Pericardium fibroblast (primary cell): ENCODE data around the gene LARP6. TPM values are rescaled to one million over a fixed set of nuclear protein-coding genes. Genes with fewer than 3 reads are reported as not detected.

Experiments
- total RNA-seq: library from RNA; depleted of rRNA; stranded (reverse); fragments of >200 nt; gene quantifications from 2 replicates; pipeline ENCODE4 v1.2.3, GENCODE V29; 2015

LARP6 gene
- total RNA-seq: 51.9 and 79.8 TPM in 2 replicates

GRCh38 chr15:70853973-70854665 is at the start of gene LARP6:
LARP6 (minus strand) TSS chr15:70854157; CDS start chr15:70854088, 69 bp downstream.

GRCh38 chr15:70892002-70892911 is 38.3 kb upstream of the LARP6 start, which contains the start of the genes LRRC49 and THAP10:
LRRC49 (plus strand) TSS chr15:70892826; CDS start chr15:70892895, 69 bp downstream.
THAP10 (minus strand) TSS chr15:70892433; CDS start chr15:70892272, 161 bp downstream.

Other genes starting within 250 kb of the LARP6 start
- gene UACA, start 90.6 kb downstream of the LARP6 start, total RNA-seq: 33.1 and 36.4 TPM in 2 replicates
- gene THAP10, start 38.3 kb upstream of the LARP6 start, total RNA-seq: 2.2 and 2.5 TPM in 2 replicates
- gene LRRC49, start 38.7 kb upstream of the LARP6 start, total RNA-seq: 3.2 and 26.6 TPM in 2 replicates